ENCODE data around the gene AMER3.

Gene AMER3

GRCh38 chr2:130786076-130786475 is 30.7 kb downstream of the AMER3 start:
- no peak for DNase-seq

GRCh38 chr2:130787841-130788240 is 32.5 kb downstream of the AMER3 start:
- no peak for DNase-seq

GRCh38 chr2:130790312-130790711 is 35.0 kb downstream of the AMER3 start:
- no peak for DNase-seq

GRCh38 chr2:130790804-130791616 is 35.7 kb downstream of the AMER3 start:
- DNase-seq = no peak

GRCh38 chr2:130791617-130791939 is 36.2 kb downstream of the AMER3 start:
- DNase-seq = no peak

GRCh38 chr2:130795431-130795830 is 40.1 kb downstream of the AMER3 start:
- DNase-seq = no peak

- DNase-seq = no peak
Observed at GRCh38 chr2:130796290-130796689, 41.0 kb downstream of the AMER3 start.

- DNase-seq = peak; percentile 79 to 89
Observed at GRCh38 chr2:130797493-130798435, 42.4 kb downstream of the AMER3 start.

- DNase-seq = peak in 1 of 2 experiments; percentile 7
Observed at GRCh38 chr2:130798472-130799218, 43.3 kb downstream of the AMER3 start.

GRCh38 chr2:130799295-130799694 is 44.0 kb downstream of the AMER3 start:
- DNase-seq = no peak

- DNase-seq = no peak
Observed at GRCh38 chr2:130805613-130806012, 50.3 kb downstream of the AMER3 start.

- peak in 1 of 2 experiments; percentile 8 for DNase-seq
Observed at GRCh38 chr2:130806370-130806769, 51.0 kb downstream of the AMER3 start.

- DNase-seq = peak in 1 of 2 experiments; percentile 53
Observed at GRCh38 chr2:130807659-130808385, 52.5 kb downstream of the AMER3 start.

GRCh38 chr2:130808482-130809268 is 53.3 kb downstream of the AMER3 start:
- DNase-seq = peak in 1 of 2 experiments; percentile 57

GRCh38 chr2:130810490-130810889 is 55.1 kb downstream of the AMER3 start:
- DNase-seq = no peak

- no peak for DNase-seq
Observed at GRCh38 chr2:130813722-130814121, 58.4 kb downstream of the AMER3 start.

- no peak for DNase-seq
Observed at GRCh38 chr2:130814931-130815680, 59.8 kb downstream of the AMER3 start.
